Activated CD8-positive, alpha-beta memory T cell treated with anti-CD3 and anti-CD28 coated beads for 24 hours (primary cell): ENCODE measurements around the gene VEPH1.
"Not testable (repeated sequence)": the region's sequence is repeated elsewhere in the genome, so short reads cannot be mapped to it uniquely, and the experiment has no call there.

ENCODE experiments used
- DNase-seq: peaks from one replicate; pipeline ENCODE4 v3.0.0-alpha.2; 2020

VEPH1 gene

GRCh38 chr3:157381606-157382005 lies 121.6 kb downstream of the VEPH1 start:
- DNase-seq, result no peak

- DNase-seq, result no peak
Measured at GRCh38 chr3:157379525-157380140, 123.6 kb downstream of the VEPH1 start.

GRCh38 chr3:157376603-157377300 lies 126.5 kb downstream of the VEPH1 start:
- DNase-seq, result no peak

GRCh38 chr3:157375342-157375986 lies 127.8 kb downstream of the VEPH1 start:
- DNase-seq, result no peak

- DNase-seq, result no peak
Measured at GRCh38 chr3:157374933-157375332, 128.3 kb downstream of the VEPH1 start.

- DNase-seq, result no peak
Measured at GRCh38 chr3:157373783-157374182, 129.4 kb downstream of the VEPH1 start.

- DNase-seq, result no peak
Measured at GRCh38 chr3:157370867-157371266, 132.3 kb downstream of the VEPH1 start.

GRCh38 chr3:157369727-157370421 lies 133.3 kb downstream of the VEPH1 start:
- no peak for DNase-seq

GRCh38 chr3:157368171-157368570 lies 135.0 kb downstream of the VEPH1 start:
- no peak for DNase-seq

- DNase-seq, result no peak
Measured at GRCh38 chr3:157363393-157363792, 139.8 kb downstream of the VEPH1 start.

- no peak for DNase-seq
Measured at GRCh38 chr3:157362348-157362747, 140.9 kb downstream of the VEPH1 start.

GRCh38 chr3:157360044-157360443 lies 143.2 kb downstream of the VEPH1 start:
- no peak for DNase-seq

- no peak for DNase-seq
Measured at GRCh38 chr3:157356541-157356940, 146.7 kb downstream of the VEPH1 start.

GRCh38 chr3:157355276-157355675 lies 147.9 kb downstream of the VEPH1 start:
- no peak for DNase-seq

- DNase-seq, result no peak
Measured at GRCh38 chr3:157354722-157355121, 148.5 kb downstream of the VEPH1 start.

GRCh38 chr3:157354254-157354653 lies 149.0 kb downstream of the VEPH1 start:
- DNase-seq, result no peak

GRCh38 chr3:157353652-157354051 lies 149.6 kb downstream of the VEPH1 start:
- DNase-seq, result no peak

GRCh38 chr3:157351981-157352380 lies 151.2 kb downstream of the VEPH1 start:
- DNase-seq, result no peak

GRCh38 chr3:157350651-157351050 lies 152.6 kb downstream of the VEPH1 start:
- DNase-seq, result not testable (repeated sequence)

GRCh38 chr3:157348304-157349075 lies 154.7 kb downstream of the VEPH1 start:
- not testable (repeated sequence) for DNase-seq

GRCh38 chr3:157347577-157348303 lies 155.5 kb downstream of the VEPH1 start:
- no peak for DNase-seq
